ENCODE measurements around the gene NHERF2.

NHERF2 gene

DNA sequence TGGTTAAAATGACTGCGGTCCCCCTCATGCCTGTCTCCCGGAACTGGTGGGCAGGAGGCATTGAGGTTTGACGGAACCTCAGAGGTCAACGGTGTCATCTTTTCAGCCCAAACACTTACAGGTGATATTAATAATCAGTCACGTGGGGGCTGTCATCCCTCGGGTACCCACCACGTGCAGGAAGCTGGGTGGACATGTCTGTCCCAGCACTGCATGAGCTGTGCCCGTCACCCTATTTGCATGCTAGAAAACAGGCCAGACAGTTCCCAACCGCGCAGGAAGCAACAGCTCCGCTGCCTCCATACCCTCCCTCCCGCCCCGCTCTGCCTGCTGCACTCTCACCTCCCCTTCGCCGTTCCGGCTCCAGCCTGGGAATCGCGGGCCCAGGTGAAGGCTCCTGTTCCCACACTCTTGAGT is 35.6 kb upstream of the NHERF2 start:
- DNase-seq (ENCODE audit: low spot score), result no peak

- no peak for DNase-seq (ENCODE audit: low spot score)
Measured at GRCh38 chr16:1991588-1991947, 35.1 kb upstream of the NHERF2 start.

- DNase-seq (ENCODE audit: low spot score), result peak; percentile 95
Measured at GRCh38 chr16:1991948-1992703, 34.6 kb upstream of the NHERF2 start.

DNA sequence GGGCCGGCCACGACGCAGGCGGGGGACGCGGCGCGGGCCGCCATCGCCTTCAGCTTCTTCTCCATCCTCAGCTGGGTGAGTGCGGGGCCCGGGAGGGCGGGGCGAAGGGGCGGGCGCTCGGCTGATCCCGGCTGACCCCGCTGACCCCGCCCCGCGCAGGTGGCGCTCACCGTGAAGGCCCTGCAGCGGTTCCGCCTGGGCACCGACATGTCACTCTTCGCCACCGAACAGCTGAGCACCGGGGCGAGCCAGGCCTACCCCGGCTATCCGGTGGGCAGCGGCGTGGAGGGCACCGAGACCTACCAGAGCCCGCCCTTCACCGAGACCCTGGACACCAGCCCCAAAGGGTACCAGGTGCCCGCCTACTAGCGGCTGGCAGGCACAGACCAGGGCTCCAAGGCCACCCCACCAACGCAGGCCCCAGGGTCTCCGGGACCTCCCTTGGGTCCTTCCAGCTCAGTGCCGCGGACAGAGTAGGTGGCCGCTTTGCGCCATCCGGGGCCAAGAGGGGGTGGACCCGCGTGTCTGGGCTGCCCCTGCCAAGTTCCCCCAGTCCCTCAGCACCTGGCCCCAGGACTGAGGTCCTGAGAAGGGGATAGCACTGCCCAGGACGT is 33.9 kb upstream of the NHERF2 start:
- no peak for DNase-seq (ENCODE audit: low spot score)

DNA sequence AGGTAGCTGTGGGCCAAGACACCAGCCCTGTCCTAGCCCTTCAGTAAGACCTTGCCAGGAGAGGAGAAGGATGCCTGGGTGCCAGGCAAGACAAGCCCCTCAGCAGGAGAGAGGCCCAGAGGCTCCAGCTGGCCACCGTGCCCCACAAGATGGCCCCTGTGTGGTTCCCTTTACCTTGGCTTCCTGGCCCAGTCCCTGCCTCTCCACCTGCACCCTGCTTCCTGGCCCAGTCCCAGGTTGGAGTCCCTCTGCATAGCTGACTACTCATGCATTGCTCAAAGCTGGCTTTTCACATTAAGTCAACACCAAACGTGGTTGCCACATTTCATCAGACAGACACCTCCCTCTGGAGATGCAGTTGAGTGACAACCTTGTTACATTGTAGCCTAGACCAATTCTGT is 33.0 kb upstream of the NHERF2 start:
- DNase-seq (ENCODE audit: low spot score), result no peak

DNA sequence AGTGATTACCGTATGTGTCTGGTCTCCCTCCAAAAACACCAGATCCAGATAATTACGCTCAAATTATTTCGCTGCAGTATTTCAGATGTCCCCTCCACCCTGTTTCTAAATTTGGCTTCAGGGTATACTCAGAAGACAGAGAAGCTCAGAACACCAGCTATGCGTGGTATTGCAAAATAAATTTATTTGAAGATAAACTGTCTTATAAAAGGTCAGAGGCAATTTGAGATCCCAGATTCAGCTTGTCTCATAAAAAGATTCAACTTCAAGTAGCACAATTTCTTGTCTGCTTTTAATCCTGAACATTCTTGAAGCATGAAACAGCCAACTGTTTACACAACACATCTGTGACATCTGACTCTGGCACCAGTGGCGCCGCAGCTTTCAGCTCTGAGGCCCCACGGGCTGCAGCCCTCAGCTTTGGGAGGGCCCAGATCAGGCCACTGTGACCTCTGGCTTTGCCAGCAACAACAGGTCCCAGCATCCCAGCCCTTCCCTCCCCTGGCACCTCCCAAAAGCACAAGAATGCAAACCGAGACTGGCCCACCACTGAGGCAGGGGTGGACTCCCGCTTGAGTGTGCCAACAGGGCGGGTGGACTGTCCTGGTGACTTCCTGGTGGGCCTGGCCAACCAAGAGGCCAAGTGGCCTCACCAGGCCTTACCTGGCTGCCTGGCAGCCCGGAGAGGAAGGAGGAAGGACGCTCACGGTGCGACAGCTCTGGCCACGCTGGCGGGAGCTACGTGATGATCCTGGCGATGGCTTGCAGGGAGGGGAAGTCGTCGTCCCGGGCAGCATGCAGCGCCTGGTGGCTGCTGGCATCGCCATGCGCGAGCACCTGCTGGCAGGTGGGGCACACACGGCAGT is 29.0 kb upstream of the NHERF2 start:
- no peak for DNase-seq (ENCODE audit: low spot score)

DNA sequence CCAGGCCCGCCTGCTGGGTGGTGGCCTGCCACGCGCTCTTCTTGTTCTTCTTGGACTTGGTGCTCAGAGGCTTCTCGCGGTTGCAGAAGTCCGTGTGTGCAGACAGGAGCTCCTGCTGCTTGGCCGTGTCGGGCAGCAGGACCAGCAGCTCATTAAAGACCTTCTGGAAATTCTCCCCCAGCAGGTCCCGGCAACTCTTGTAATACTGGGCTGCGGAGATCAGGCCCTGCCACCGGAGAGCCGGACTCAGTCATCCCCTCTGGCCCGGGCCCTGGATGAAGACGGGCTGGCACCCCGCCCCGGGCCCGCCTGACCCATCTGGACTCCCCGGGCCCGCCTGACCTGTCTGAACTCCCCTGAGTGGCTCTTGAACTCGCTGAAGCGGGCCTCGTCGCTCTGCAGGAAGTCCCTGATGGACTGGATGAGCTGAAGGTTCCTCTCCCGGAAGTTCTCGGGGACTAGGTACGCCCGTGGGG is 28.3 kb upstream of the NHERF2 start:
- no peak for DNase-seq (ENCODE audit: low spot score)

- DNase-seq (ENCODE audit: low spot score), result no peak
Measured at GRCh38 chr16:1998852-1999801, 27.6 kb upstream of the NHERF2 start.

DNA sequence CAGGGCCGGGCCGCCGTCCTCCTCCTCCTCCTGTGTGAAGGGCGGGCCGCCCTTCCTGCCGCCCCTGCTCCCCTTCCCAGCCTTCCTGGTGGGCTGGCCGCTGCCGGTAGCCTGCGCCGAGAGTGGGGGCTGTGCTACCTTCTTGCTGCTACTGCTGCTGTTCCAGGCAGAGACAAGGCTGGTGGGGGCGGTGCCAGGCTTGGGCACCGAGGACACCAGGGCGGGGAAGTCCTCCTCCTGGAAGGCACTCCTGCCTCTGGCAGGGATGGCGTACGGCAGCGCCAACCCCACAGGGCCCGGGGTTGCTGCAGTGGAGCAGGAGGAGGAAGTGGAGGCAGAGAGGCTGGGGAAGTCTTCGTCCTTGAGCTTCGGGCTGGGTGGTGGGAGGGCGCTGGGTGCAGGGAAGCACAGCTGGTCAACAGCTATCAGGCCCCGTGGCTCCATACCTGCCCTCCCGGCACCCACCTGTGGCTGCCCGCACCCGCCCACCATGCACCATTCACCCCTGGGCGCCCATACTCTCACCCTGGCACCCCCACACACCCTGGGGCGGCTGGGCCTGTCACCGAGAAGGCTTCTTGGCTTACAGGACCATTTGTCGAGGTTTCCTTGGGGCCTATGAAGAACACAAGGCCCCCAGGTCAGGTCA is 26.7 kb upstream of the NHERF2 start:
- no peak for DNase-seq (ENCODE audit: low spot score)

- DNase-seq (ENCODE audit: low spot score), result no peak
Measured at GRCh38 chr16:2001035-2001434, 25.7 kb upstream of the NHERF2 start.

DNA sequence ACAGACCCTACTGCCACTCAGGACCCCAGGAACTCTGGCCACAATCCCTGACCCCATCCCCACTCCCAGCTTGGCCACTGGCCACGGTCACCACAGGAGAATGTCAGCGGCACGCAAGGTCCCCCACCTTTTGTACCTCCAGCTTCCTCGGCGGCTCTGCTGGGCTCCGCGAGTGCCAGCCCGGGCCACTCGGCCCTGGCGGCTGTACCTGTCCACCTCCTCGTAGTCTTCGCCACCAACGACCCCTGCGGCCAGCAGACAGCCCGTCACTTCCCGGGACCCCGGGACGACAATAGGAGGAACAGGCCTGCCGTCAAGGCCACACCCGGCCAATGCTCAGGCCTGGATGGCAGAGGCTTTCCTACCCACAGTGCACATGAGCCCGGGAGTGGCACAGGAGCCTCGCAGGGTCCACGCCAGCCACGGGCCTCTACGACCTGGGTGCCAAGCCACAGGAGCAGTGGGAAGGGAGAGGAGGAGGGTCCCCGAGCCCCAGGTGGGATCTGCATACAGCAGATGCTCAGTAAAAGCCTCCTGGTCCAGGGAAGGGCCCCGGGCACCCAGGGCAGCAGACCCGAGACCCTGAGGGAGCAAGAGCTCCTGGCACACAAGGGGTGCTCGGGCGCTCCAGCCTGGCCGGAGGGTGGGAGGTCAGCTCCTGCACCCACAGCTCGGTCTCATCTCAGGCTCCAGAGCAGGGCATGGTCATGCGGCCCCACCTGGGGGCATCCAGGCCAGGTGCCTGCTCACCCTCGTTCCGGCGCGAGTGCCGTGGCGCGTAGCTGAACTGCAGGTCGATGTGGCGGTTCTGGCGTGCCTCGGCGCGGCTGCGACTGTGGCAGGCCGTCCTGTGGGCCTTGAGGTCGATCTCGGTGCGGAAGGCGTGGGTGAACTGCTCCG is 25.0 kb upstream of the NHERF2 start:
- no peak for DNase-seq (ENCODE audit: low spot score)

GRCh38 chr16:2002406-2003230 is 24.1 kb upstream of the NHERF2 start:
- DNase-seq (ENCODE audit: low spot score), result no peak

GRCh38 chr16:2003231-2003826 is 23.4 kb upstream of the NHERF2 start:
- DNase-seq (ENCODE audit: low spot score), result no peak

DNA sequence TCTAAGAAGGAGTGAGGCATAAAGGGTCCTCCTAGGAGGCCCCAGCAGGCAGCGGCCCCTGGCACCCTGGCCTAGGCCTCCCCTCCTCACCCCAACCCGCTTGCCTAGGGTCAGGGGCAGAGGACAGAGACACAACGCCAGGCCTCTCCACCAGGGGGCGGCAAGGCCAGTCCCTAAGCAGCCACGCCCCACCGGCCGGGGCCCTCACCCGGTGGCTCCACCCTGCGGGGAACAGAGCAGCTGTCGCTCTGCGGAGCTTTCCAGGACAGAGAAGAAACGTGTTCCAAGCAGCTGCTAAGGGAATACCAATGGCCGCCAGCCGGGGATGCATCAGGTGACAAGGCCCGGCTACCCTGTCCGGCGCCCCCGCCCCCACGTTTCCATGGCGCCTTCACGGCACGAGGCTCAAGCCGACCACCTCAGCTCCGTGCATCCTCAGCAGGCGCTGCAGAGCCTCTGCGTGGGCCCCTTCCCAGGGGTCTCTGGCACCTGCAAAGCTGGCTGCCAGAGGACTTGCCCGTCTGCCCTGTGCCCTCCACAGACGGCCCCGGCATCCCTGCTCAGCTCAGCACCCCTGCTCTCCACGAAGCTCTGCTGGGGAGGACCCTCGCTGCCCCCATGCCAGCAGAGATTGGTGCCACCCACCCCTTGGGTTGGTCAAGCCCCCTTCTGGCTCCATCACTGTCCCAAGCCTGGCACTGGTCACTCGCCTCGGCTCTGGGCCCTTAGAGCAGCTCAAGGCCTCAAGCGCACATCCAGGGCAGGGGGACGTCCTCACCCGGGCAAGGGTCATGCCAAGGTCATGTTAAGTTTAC is 22.7 kb upstream of the NHERF2 start:
- DNase-seq (ENCODE audit: low spot score), result peak; percentile 91

DNA sequence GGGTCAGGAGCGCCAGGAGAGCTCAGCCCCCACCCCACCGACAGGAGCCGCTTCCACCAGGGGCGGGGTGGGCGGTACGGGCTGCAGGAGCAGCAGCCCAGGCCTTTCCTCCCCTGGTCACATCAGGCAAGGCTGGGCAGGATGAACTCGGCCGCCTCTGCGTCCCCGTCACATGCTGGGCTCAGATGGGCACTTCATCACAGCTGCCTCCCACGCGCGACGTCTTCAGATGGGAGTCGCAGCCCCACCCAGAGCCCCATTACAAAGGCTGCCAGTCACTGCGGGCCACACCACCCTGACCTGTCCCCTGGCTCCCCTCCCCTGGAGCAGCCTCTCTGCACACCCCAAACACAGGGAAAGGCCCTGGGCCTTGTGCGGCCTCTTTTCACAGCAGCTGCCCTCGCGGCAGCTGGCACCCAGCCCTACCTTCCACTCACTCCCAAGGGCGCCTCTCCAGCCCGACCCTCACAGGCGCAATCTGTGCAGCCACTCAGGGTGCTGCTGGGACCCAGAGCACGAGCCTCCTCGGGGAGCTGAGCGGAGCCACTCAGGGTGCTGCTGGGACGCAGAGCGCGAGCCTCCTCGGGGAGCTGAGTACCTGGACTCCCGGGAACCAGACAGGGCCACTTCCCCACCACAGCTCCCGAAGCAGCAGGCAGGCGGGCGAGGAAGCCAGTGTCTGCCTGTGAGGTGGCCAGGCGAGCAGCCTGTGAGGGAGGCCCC is 21.7 kb upstream of the NHERF2 start:
- DNase-seq (ENCODE audit: low spot score), result no peak

DNA sequence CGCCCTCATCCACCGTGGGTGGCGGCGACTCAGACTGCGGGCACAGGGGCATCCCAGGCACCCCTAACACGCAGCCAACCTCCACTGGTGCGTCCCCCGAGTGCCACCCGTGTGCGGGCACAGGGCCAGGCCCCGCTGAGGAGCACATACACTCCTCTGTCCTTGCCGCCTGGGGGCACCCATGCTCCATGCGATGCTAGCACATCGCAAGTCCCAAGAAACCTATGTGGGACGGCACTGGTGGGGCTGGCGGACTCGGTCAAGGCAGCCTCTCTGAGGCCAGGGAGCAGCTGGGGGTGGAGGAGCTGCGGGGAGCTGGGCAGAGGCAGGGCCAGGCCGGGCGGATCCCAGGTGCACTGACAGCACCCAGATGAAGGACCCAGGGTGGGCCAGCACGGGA is 21.1 kb upstream of the NHERF2 start:
- no peak for DNase-seq (ENCODE audit: low spot score)

- no peak for DNase-seq (ENCODE audit: low spot score)
Measured at GRCh38 chr16:2006317-2006716, 20.4 kb upstream of the NHERF2 start.

Measured in left forelimb (tissue), 1 donor.